HCT116 (cell line): ENCODE results near the gene TRIM56. TPM values are rescaled to one million over a fixed set of nuclear protein-coding genes. Genes with fewer than 3 reads are reported as not detected.

ENCODE experiments used
- ATAC-seq: fragments of 200-7000 bp; cut with Tn5 transposase; 2 replicates; pipeline ENCODE4 v1.9.1; 2020; ENCODE audit warnings: mild to moderate bottlenecking, moderate library complexity
- BruUV-seq: library from RNA; stranded (reverse); fragments of 400-500 nt; replicated peaks from 2 replicates; lab custom pipeline; 2021; lab: Mats Ljungman, UMichigan
- CTCF ChIA-PET: fragments of 300-600 bp; sonication (Branson Sonifier 250); formaldehyde crosslinking; loops from one replicate; lab custom pipeline; 2021; ENCODE audit warnings: antibody characterized with exemption; lab: Charles Lee
- POLR2A ChIA-PET: fragments of 300-600, 350-600 bp; sonication (Branson Sonifier 250); formaldehyde crosslinking; loops from one replicate; lab custom pipeline; 2021; ENCODE audit warnings: antibody characterized with exemption; lab: Charles Lee
- RAD21 ChIA-PET, 2 experiments: fragments of 300-600 bp; sonication (Branson Sonifier 250); formaldehyde crosslinking; loops; one replicate each; lab custom pipeline; 2023; ENCODE audit warnings: low total read pairs in 2 of 2; ENCODE audit not compliant: uncharacterized antibody in 2 of 2, unreplicated experiment in 2 of 2, low non-redundant PET in 1 of 2; lab: Charles Lee
- DNase-seq: peaks from one replicate; pipeline ENCODE4 v3.0.0-alpha.2; 2010; ENCODE audit warnings: low read depth, low spot score
- H2AFZ ChIP-seq: fragments of 200-600 bp; shearing (Covaris generic), sonication (generic); 2 replicates; pipeline ENCODE4 v1.6.1; 2017; ENCODE audit warnings: low read depth, mixed run types, mixed read lengths, antibody characterized with exemption, low read length; ENCODE audit not compliant: poor library complexity, severe bottlenecking
- H3K27ac ChIP-seq: 2 replicates; pipeline ENCODE4 v1.5.1; 2012; ENCODE audit warnings: low read depth, low read length
- H3K27me3 ChIP-seq: fragments of 200-600 bp; sonication (generic); 2 replicates; pipeline ENCODE4 v1.6.1; 2016; ENCODE audit warnings: mixed run types, low read length, mixed read lengths; ENCODE audit not compliant: insufficient read depth
- H3K36me3 ChIP-seq, 2 experiments: fragments of 200-500 bp in 1 of 2; fragments of 200-600 bp in 1 of 2; sonication (Bioruptor generic) in 1 of 2; sonication (generic) in 1 of 2; 2 replicates each; pipeline versions ENCODE4 v1.5.1 to v1.6.1; 2014 to 2016; ENCODE audit warnings: low read length in 2 of 2, inconsistent platforms in 1 of 2, mixed read lengths in 1 of 2, mixed run types in 1 of 2; ENCODE audit not compliant: insufficient read depth in 2 of 2, control insufficient read depth in 1 of 2
- H3K4me1 ChIP-seq, 2 experiments: fragments of 200-600 bp in 1 of 2; sonication (generic) in 1 of 2; 2 replicates each; pipeline versions ENCODE4 v1.5.1 to v1.6.1; 2012 to 2017; ENCODE audit warnings: low read length in 2 of 2, inconsistent platforms in 1 of 2, mild to moderate bottlenecking in 1 of 2, mixed read lengths in 1 of 2, mixed run types in 1 of 2, moderate library complexity in 1 of 2; ENCODE audit not compliant: insufficient read depth in 2 of 2, control insufficient read depth in 1 of 2
- H3K4me2 ChIP-seq: fragments of 200-600 bp; sonication (generic); 2 replicates; pipeline ENCODE4 v1.6.1; 2017; ENCODE audit warnings: mixed run types, low read length, mixed read lengths
- H3K4me3 ChIP-seq, 2 experiments: fragments of 200-600 bp in 1 of 2; sonication (generic) in 1 of 2; replicated peaks in 1 of 2; 2 replicates each; pipeline ENCODE4 v1.5.1; 2011 to 2016; ENCODE audit warnings: low read length in 2 of 2, control low read depth in 1 of 2, low read depth in 1 of 2, mild to moderate bottlenecking in 1 of 2, mixed read lengths in 1 of 2, mixed run types in 1 of 2
- H3K79me2 ChIP-seq: fragments of 200-600 bp; sonication (generic); 2 replicates; pipeline ENCODE4 v1.6.1; 2017; ENCODE audit warnings: mild to moderate bottlenecking, mixed run types, low read length, moderate library complexity, mixed read lengths; ENCODE audit not compliant: insufficient read depth
- H3K9ac ChIP-seq: fragments of 200-600 bp; sonication (generic); 2 replicates; pipeline ENCODE4 v1.6.1; 2016; ENCODE audit warnings: low read length, mixed read lengths
- H3K9me2 ChIP-seq: fragments of 200-600 bp; sonication (generic), shearing (Covaris generic); 2 replicates; pipeline ENCODE4 v1.6.1; 2017; ENCODE audit warnings: mixed run types, mild to moderate bottlenecking, moderate library complexity; ENCODE audit not compliant: insufficient read depth
- H3K9me3 ChIP-seq, 2 experiments: fragments of 200-500 bp in 1 of 2; fragments of 200-600 bp in 1 of 2; sonication (Bioruptor generic) in 1 of 2; sonication (generic) in 1 of 2; 2 replicates each; pipeline ENCODE4 v1.6.1; 2014 to 2017; ENCODE audit warnings: low read length in 2 of 2, mixed read lengths in 2 of 2, inconsistent platforms in 1 of 2, low read depth in 1 of 2, mild to moderate bottlenecking in 1 of 2, mixed run types in 1 of 2, moderate library complexity in 1 of 2; ENCODE audit not compliant: control insufficient read depth in 1 of 2, insufficient read depth in 1 of 2
- H4K20me1 ChIP-seq: fragments of 200-600 bp; sonication (generic), shearing (Covaris generic); 2 replicates; pipeline ENCODE4 v1.6.1; 2017; ENCODE audit warnings: mixed run types, mild to moderate bottlenecking, moderate library complexity; ENCODE audit not compliant: insufficient read depth
- CEBPB ChIP-seq: IDR thresholded peaks from 2 replicates; pipeline ENCODE4 v1.6.1; 2012; ENCODE audit warnings: low read depth
- EZH2 ChIP-seq: fragments of 200-600 bp; sonication (generic); IDR thresholded peaks from 2 replicates; pipeline ENCODE4 v1.6.1; 2017; ENCODE audit warnings: antibody characterized with exemption, mixed run types
- JUND ChIP-seq: IDR thresholded peaks from 2 replicates; pipeline ENCODE4 v1.6.1; 2012
- POLR2A ChIP-seq: IDR thresholded peaks from 2 replicates; pipeline ENCODE4 v1.7.0; 2011; ENCODE audit warnings: borderline replicate concordance; ENCODE audit not compliant: insufficient read depth, insufficient read length; ENCODE audit errors: extremely low read depth
- RAD21 ChIP-seq: IDR thresholded peaks from 2 replicates; pipeline ENCODE4 v1.6.1; 2012; ENCODE audit warnings: low read depth, mild to moderate bottlenecking
- TCF7L2 ChIP-seq: IDR thresholded peaks from 2 replicates; pipeline ENCODE4 v1.7.0; 2011; ENCODE audit warnings: borderline replicate concordance, inconsistent platforms; ENCODE audit not compliant: insufficient read depth, insufficient read length; ENCODE audit errors: extremely low read depth
- ZNF274 ChIP-seq: fragments of 200-500 bp; sonication (Bioruptor generic); IDR thresholded peaks from 2 replicates; pipeline ENCODE4 v1.6.1; 2014; ENCODE audit warnings: mild to moderate bottlenecking, low read depth, low read length, inconsistent platforms
- intact Hi-C: fragments of 100-400 bp; cut with micrococcal nuclease; formaldehyde crosslinking; loops from 2 replicates; pipeline ENCODE4 v1.10.0; 2022
- total RNA-seq: library from RNA; stranded (reverse); gene quantifications from one replicate; pipeline ENCODE4 v1.2.1, GENCODE V29; 2021; ENCODE audit not compliant: unreplicated experiment
- TF ChIP-seq, protein P1 (sequence below): IDR thresholded peaks from 2 replicates; pipeline ENCODE4 v1.6.1; 2012

Gene TRIM56
- total RNA-seq, 1 experiment from 2014 or later, result 25.9 TPM

GRCh38 chr7:101081432-101081831, 3.8 kb upstream of the TRIM56 start:
- no peak overlapping the region for H3K9ac ChIP-seq
- POLR2A ChIA-PET, result no interaction called here

DNA sequence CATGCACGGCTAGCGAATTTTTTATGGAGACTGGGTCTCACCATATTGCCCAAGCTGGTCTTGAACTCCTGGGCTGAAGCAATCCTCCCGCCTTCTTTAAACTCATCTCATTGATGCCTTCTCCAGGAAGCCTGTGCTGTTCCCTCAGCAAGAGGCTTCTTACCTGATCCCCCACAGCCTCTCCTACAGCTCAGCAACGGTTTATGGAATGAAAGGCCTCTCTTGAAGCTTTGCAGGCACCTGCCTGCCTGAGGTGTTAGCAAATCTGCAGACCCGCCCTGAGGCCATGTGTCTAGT, 468 bp upstream of the TRIM56 start:
- DNase-seq (no peak), ATAC-seq (no peak)
- H3K36me3 ChIP-seq, result peaks cover 5 to 6% of the 10 kb centered on the region in 2 experiments; a peak in 3 of 4 replicates
- no TSS peak for BruUV-seq
- TF ChIP-seq JUND (no peak), RAD21 (no peak), EZH2 (no peak)
- TF ChIP-seq, protein P1, sequence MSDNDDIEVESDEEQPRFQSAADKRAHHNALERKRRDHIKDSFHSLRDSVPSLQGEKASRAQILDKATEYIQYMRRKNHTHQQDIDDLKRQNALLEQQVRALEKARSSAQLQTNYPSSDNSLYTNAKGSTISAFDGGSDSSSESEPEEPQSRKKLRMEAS, result no peak
- ChIA-PET CTCF (interaction anchor here (0.6 to 3.1 kb wide), 5 partner anchors 9 to 190 kb away, joined by 3 to 14 read pairs (median 4); no protein-coding TSS in a partner anchor), POLR2A (interaction anchor here (0.6 to 2.4 kb wide), 6 partner anchors 12 to 656 kb away, joined by 3 to 9 read pairs (median 4); partner anchors contain the start of genes MEPCE and SERPINE1), RAD21 (interaction anchor here (0.6 to 0.7 kb wide), 2 partner anchors 373 to 379 kb away, joined by 3 to 7 read pairs; no protein-coding TSS in a partner anchor)
- H3K9me3 ChIP-seq, result no peaks in the 10 kb centered on the region
- no peaks in the 10 kb centered on the region for H3K9me2 ChIP-seq
- no peak overlapping the region for H2AFZ ChIP-seq
- peaks cover 9 to 26% of the 10 kb centered on the region in 2 experiments for H3K4me1 ChIP-seq
- H3K27me3 ChIP-seq, result no peaks in the 10 kb centered on the region
- no peaks in the 10 kb centered on the region for H4K20me1 ChIP-seq
- peak overlapping the region; percentile 87 to 90 for H3K4me3 ChIP-seq
- peak overlapping the region; percentile 96 for H3K4me2 ChIP-seq
- H3K27ac ChIP-seq, result peak overlapping the region; percentile 74
- peak overlapping the region; percentile 88 for H3K9ac ChIP-seq
- intact Hi-C loops, result no loop called here
- H3K79me2 ChIP-seq, result peaks cover 17% of the 10 kb centered on the region

More at GRCh38 chr7:101081432-101081831, 3.8 kb upstream of the TRIM56 start:
- no peaks in the 10 kb centered on the region for H3K9me2 ChIP-seq
- no peak for TF ChIP-seq CEBPB
- TF ChIP-seq EZH2, result no peak
- no peak for TF ChIP-seq POLR2A
- no peak for TF ChIP-seq ZNF274
- TF ChIP-seq TCF7L2, result no peak
- TF ChIP-seq, all 23 proteins: peak for 0
- Histone ChIP-seq H3K4me3 (no peak overlapping the region), H3K36me3 (no peaks in the 10 kb centered on the region), H3K27me3 (no peaks in the 10 kb centered on the region), H3K4me1 (peaks cover 7 to 31% of the 10 kb centered on the region in 2 experiments), H2AFZ (no peak overlapping the region), H3K27ac (no peak overlapping the region), H3K79me2 (peaks cover 9% of the 10 kb centered on the region), H4K20me1 (no peaks in the 10 kb centered on the region), H3K9me3 (no peaks in the 10 kb centered on the region), H3K4me2 (no peak overlapping the region)
- intact Hi-C loops, result no loop called here
- BruUV-seq, result no TSS peak
- RAD21 ChIA-PET, result no interaction called here
- CTCF ChIA-PET, result interaction anchor here (1.4 kb wide), 1 partner anchor 13 kb away, joined by 6 read pairs; no protein-coding TSS in a partner anchor
- ATAC-seq (no peak), DNase-seq (no peak)
